Measurements from ENCODE around the gene GRB2.

Gene GRB2

DNA sequence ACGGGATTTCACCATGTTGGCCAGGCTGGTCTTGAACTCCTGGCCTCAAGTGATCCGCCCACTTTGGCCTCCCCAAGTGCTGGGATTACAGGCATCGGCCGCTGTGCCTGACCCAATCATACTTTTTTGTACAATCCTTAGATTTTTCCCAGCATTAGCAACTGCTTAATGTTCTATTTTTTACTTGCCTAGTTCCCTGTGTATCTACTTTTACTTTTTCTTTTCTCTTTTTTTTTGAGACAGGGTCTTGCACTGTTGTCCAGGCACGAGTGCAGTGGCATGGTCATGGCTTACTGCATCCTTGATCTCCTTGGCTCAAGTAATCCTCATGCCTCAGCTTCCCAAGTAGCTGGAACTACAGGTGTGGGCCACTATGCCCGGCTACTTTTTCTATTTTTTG, 9.5 kb downstream of the GRB2 start:
- DNase-seq (ENCODE audit: low read depth) = no peak
- TF ChIP-seq, protein P1, sequence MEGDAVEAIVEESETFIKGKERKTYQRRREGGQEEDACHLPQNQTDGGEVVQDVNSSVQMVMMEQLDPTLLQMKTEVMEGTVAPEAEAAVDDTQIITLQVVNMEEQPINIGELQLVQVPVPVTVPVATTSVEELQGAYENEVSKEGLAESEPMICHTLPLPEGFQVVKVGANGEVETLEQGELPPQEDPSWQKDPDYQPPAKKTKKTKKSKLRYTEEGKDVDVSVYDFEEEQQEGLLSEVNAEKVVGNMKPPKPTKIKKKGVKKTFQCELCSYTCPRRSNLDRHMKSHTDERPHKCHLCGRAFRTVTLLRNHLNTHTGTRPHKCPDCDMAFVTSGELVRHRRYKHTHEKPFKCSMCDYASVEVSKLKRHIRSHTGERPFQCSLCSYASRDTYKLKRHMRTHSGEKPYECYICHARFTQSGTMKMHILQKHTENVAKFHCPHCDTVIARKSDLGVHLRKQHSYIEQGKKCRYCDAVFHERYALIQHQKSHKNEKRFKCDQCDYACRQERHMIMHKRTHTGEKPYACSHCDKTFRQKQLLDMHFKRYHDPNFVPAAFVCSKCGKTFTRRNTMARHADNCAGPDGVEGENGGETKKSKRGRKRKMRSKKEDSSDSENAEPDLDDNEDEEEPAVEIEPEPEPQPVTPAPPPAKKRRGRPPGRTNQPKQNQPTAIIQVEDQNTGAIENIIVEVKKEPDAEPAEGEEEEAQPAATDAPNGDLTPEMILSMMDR (IDR thresholded peaks at IDR 0.05; ENCODE audit: low read depth, low read length, missing control alignments) = no peak
- H3K4me3 ChIP-seq (ENCODE audit: low read depth, low read length) = no peak overlapping the region
- in situ Hi-C loops (cut with HindIII; ENCODE audit: low sequenced_read_pairs) = no loop called here

DNA sequence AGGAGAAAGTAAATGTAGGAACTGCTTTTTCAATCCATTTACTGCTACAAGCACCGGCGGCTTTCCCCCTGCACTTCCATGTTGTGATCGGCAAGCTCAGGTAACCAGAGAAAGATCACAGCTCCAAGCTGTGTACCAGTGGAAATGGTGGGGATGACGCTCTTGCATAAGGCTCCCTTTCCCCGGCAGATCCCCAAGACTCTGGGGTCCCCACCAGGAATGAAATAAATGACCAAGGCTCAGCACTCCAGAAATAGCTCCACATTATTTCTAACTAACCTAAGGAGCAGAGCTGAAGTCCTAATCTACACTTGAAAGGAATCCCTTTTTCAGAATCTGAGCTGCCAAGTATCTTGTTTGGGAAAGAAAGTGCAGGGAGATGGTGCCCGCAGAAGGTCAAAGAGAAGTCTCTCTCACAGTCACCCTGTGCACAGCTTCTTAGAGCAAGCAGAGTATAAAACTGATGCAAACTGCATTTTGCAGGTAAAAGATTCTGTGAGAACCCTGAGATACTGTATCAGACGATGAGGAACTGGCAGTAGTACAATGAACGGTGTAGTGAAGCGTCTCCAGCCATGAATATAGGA, 11.1 kb downstream of the GRB2 start:
- DNase-seq (ENCODE audit: low read depth) = no peak
- peak overlapping the region; percentile 72 for H3K4me3 ChIP-seq (ENCODE audit: low read depth, low read length)
- TF ChIP-seq, protein P1 (IDR thresholded peaks at IDR 0.05; ENCODE audit: low read depth, low read length, missing control alignments) = no peak
- in situ Hi-C loops (cut with HindIII; ENCODE audit: low sequenced_read_pairs) = loop anchor here (5.0 kb wide), 1 partner anchor 72 kb away; no protein-coding TSS in a partner anchor

DNA sequence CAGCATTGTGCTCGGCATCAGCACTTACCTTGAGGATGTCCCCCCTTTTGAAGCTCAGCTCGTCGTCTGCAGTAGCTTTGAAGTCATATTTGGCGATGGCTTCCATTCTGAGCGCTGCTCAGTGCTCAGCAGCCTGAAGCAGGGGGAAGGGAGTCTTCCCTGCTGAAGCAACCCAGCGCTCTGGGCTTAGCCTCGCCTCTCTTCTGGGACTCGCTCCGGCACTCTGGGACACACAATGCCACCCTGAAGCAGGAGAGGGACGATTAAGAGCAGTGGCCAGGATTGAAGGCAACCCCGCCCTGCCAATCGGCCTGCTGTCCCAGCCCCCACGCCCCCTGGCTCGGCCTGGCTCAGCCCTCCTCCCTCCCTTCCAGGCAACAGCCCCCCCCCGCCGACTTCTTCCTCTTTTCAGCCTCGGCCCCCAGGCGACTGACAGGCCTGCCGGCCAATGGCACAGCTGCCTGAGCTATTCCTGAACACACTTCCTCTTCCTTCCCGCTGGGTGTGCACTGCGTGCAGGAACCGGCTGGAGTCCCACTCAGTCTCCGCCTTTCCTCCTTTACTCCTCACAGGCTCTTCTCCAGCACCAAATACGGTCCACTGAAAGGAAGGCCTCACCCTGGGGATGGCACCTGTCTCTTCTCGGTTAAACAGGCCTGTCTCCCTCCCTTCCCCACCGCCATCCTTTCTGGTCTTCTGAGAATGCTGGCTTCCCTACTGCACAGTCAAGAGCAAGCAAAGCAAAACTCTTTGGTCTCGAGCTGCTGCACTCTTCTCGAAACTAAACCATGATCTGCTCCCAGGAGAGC, 11.8 kb downstream of the GRB2 start:
- peak; percentile 93 for DNase-seq (ENCODE audit: low read depth)
- TF ChIP-seq, protein P1 (IDR thresholded peaks at IDR 0.05; ENCODE audit: low read depth, low read length, missing control alignments) = no peak
- H3K4me3 ChIP-seq (ENCODE audit: low read depth, low read length) = peak overlapping the region; percentile 72
- in situ Hi-C loops (cut with HindIII; ENCODE audit: low sequenced_read_pairs) = loop anchor here (5.0 kb wide), 1 partner anchor 71 kb away; no protein-coding TSS in a partner anchor

DNA sequence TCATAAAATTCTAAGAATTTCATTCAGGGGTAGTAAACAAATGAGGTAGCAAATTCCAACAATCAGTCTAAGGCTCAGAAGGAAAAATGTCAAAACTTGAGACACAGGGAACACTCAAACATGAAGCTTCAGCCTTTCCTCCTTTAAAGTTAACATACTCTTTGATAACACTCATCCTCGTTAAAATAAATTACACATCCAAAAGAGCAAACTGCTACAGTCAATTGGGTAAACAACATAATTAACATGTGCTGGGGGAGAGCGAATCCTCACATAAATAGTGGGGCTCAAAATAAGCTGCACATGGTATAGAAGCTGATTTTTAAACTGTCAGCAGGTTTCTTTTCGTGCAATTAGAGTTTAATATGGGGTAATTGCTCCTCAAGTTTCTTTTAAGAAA, 12.9 kb downstream of the GRB2 start:
- H3K4me3 ChIP-seq (ENCODE audit: low read depth, low read length) = peak overlapping the region; percentile 72
- in situ Hi-C loops (cut with HindIII; ENCODE audit: low sequenced_read_pairs) = loop anchor here (5.0 kb wide), 1 partner anchor 70 kb away; no protein-coding TSS in a partner anchor
- DNase-seq (ENCODE audit: low read depth) = no peak
- TF ChIP-seq, protein P1 (IDR thresholded peaks at IDR 0.05; ENCODE audit: low read depth, low read length, missing control alignments) = no peak

DNA sequence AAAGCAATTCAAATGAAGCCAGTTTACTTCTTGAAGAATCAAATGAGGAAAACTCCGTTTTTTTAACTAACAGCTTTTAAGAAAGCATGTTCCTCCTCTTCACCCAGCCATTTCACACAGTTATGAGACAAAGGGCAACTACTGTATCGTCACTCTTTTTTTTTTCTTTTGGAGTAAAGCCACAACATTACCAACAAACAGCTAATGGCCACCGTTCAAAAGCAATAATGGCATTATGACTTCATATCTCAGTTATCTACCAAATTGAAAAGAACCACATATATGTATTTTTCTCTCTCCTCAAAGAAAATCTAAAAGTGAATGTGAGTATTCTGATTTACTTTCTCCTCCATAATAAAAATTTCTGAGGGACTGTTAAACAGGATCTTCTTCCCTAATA, 14.5 kb downstream of the GRB2 start:
- in situ Hi-C loops (cut with HindIII; ENCODE audit: low sequenced_read_pairs) = loop anchor here (5.0 kb wide), 1 partner anchor 69 kb away; no protein-coding TSS in a partner anchor
- TF ChIP-seq, protein P1 (IDR thresholded peaks at IDR 0.05; ENCODE audit: low read depth, low read length, missing control alignments) = no peak
- DNase-seq (ENCODE audit: low read depth) = no peak
- H3K4me3 ChIP-seq (ENCODE audit: low read depth, low read length) = no peak overlapping the region

DNA sequence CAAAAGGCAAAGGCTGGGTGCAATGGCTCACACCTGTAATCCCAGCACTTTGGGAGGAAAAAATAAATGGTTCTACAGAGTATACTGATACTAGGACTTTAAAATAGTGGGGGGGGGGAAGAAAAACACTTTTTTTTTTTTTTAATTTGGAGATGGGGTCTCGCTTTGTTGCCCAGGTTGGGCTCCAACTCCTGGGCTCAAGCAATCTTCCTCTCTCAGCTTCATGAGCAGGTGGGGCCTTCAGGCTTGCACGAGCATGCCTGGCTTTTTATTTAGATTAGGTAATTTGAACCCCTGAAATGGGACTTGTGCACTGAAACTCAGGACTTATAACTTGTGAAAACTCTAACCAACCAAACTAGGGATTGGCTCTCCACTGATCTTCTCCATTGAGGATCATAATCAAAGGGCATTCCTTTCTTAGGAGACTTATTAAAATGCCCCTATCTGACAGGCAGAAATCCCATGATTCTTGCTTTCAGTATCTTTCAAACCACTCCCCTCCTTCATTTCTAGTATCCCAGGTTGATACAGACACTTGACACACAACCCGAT, 16.9 kb downstream of the GRB2 start:
- DNase-seq (ENCODE audit: low read depth) = no peak
- in situ Hi-C loops (cut with HindIII; ENCODE audit: low sequenced_read_pairs) = no loop called here
- TF ChIP-seq, protein P1 (IDR thresholded peaks at IDR 0.05; ENCODE audit: low read depth, low read length, missing control alignments) = no peak
- H3K4me3 ChIP-seq (ENCODE audit: low read depth, low read length) = no peak overlapping the region
